Measurements from ENCODE around the gene AKNA. TPM values are rescaled to one million over a fixed set of nuclear protein-coding genes. Genes with fewer than 3 reads are reported as not detected.

AKNA gene
- total and polyA plus RNA-seq, 12 donors: 4.8 to 37.3 (median 15.9) TPM

DNA sequence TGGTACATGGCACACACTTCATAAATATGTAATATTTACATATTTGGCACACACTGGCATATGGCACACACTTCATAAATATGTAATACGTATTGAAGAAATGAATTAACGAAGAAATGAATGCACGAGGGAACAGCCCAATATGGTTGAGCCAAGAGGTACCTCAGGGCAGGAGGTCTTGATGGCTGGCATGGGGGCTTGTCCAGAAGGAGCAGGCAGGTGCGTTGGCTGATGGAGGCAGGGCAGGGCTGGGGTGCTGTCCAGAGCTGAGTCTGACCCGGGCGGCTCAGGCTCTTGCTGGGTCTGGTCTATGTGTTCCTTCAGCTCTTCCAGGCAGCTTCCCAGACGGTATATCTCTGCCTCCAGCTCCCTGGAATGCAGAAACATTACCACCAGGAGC lies 26.2 kb downstream of the AKNA start:
- peaks cover 0 to 14% of the 10 kb centered on the region in 2 donors for H3K4me1 ChIP-seq (replicated peaks in 1 of 2)
- no peak for TF ChIP-seq POLR2A (IDR thresholded peaks at IDR 0.05)
- TF ChIP-seq, protein P1, sequence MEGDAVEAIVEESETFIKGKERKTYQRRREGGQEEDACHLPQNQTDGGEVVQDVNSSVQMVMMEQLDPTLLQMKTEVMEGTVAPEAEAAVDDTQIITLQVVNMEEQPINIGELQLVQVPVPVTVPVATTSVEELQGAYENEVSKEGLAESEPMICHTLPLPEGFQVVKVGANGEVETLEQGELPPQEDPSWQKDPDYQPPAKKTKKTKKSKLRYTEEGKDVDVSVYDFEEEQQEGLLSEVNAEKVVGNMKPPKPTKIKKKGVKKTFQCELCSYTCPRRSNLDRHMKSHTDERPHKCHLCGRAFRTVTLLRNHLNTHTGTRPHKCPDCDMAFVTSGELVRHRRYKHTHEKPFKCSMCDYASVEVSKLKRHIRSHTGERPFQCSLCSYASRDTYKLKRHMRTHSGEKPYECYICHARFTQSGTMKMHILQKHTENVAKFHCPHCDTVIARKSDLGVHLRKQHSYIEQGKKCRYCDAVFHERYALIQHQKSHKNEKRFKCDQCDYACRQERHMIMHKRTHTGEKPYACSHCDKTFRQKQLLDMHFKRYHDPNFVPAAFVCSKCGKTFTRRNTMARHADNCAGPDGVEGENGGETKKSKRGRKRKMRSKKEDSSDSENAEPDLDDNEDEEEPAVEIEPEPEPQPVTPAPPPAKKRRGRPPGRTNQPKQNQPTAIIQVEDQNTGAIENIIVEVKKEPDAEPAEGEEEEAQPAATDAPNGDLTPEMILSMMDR (IDR thresholded peaks at IDR 0.05): no peak
- 86 to 98% (median 94%) methylated on average over 4 to 7 of the region's 7 CpGs for WGBS, 4 donors
- H3K4me3 ChIP-seq: no peak overlapping the region
- intact Hi-C loops (cut with DNase I): no loop called here
- no peak for DNase-seq
- no peaks in the 10 kb centered on the region for H3K27me3 ChIP-seq
- no peaks in the 10 kb centered on the region for H3K9me3 ChIP-seq (replicated peaks in 1 of 3)
- no peak overlapping the region for H3K27ac ChIP-seq
- peaks cover 0 to 81% of the 10 kb centered on the region in 2 donors for H3K36me3 ChIP-seq (replicated peaks in 1 of 2)

DNA sequence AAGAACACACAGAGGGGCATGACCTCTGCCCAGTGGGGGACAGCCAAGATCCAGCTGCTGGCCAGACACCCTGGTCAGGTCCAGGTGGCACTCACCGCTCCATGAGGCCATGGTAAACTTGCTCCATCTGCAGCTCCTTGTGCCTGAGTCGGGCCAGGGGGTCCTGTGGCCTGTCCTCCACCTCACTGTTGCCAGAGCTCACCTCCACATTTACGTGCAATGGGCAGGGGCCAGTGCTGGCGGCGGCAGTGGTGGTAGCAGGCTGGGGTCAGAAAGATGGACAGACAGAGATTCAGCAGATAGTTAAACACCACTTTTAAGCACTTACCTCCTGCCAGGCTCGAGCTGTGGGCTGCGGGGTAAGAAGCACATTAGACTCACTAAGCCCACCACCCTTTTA lies 28.0 kb downstream of the AKNA start:
- DNase-seq: no peak
- Histone ChIP-seq H3K27me3 (no peaks in the 10 kb centered on the region), H3K27ac (no peak overlapping the region), H3K4me1 (replicated peaks in 1 of 2) (peaks cover 0 to 12% of the 10 kb centered on the region in 2 donors), H3K4me3 (no peak overlapping the region), H3K9me3 (replicated peaks in 1 of 3) (no peaks in the 10 kb centered on the region), H3K36me3 (replicated peaks in 1 of 2) (peaks cover 0 to 94% of the 10 kb centered on the region in 2 donors)
- no peak for TF ChIP-seq POLR2A (IDR thresholded peaks at IDR 0.05)
- TF ChIP-seq, protein P1 (IDR thresholded peaks at IDR 0.05): no peak
- WGBS, 4 donors: 93 to 96% (median 95%) methylated on average over 6 to 7 of the region's 7 CpGs
- intact Hi-C loops (cut with DNase I): no loop called here

DNA sequence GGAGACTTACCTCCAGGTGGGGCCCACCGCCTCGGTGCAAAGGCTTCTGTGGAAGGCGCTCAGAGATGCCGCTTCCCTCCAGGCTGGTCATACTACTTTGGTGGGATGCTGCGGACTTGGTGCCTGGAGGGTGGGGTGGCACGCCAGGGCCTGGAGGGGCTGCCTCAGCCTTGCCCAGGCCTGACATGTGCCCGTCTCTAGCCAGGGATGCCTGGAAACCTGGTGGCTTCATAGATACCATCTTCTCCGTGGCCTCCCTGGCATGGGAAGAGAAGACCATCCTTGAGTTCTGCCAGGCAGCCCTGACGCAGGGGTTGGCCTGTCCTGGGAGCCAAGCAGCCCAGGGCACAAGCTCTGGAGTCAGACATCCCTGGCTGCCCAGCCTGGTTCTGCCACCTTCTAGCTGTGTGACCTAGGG lies 29.9 kb downstream of the AKNA start:
- Histone ChIP-seq H3K27me3 (no peaks in the 10 kb centered on the region), H3K36me3 (replicated peaks in 1 of 2) (peaks cover 0 to 90% of the 10 kb centered on the region in 2 donors), H3K4me1 (replicated peaks in 1 of 2) (no peaks in the 10 kb centered on the region), H3K9me3 (replicated peaks in 1 of 3) (no peaks in the 10 kb centered on the region), H3K4me3 (no peak overlapping the region), H3K27ac (no peak overlapping the region)
- intact Hi-C loops (cut with DNase I): no loop called here
- TF ChIP-seq POLR2A (IDR thresholded peaks at IDR 0.05): no peak
- TF ChIP-seq, protein P1 (IDR thresholded peaks at IDR 0.05): no peak
- 83 to 99% (median 93%) methylated on average over 2 to 9 of the region's 9 CpGs for WGBS, 4 donors
- DNase-seq: no peak

DNA sequence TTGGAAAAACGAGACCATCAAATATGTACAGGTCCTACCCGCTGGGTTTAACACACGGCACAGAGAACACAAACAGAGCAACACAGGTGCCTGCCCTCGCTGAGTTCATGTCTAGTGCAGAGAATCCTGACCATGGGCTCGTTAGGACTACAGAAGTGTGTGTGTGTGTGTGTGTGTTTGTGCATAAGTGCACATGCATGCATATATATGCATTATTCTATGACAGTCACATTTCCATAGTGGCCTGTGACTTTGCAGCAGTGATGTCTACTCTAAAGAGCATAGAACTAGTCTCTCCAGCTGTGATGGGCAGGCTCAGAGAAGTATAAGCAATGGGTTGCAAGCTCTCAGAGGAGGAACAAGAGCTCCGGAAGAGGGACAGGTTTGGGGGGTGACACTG lies 30.4 kb downstream of the AKNA start:
- H3K9me3 ChIP-seq (replicated peaks in 1 of 3): no peaks in the 10 kb centered on the region
- TF ChIP-seq, protein P1 (IDR thresholded peaks at IDR 0.05): no peak
- TF ChIP-seq POLR2A (IDR thresholded peaks at IDR 0.05): no peak
- intact Hi-C loops (cut with DNase I): no loop called here
- no peak for DNase-seq
- no peak overlapping the region for H3K27ac ChIP-seq
- no peaks in the 10 kb centered on the region for H3K4me1 ChIP-seq (replicated peaks in 1 of 2)
- H3K27me3 ChIP-seq: no peaks in the 10 kb centered on the region
- 76 to 92% (median 91%) methylated on average over 2 to 6 of the region's 6 CpGs for WGBS, 4 donors
- H3K4me3 ChIP-seq: no peak overlapping the region
- H3K36me3 ChIP-seq (replicated peaks in 1 of 2): peaks cover 0 to 90% of the 10 kb centered on the region in 2 donors
